ENCODE results near the gene HNRNPLL.

DNA sequence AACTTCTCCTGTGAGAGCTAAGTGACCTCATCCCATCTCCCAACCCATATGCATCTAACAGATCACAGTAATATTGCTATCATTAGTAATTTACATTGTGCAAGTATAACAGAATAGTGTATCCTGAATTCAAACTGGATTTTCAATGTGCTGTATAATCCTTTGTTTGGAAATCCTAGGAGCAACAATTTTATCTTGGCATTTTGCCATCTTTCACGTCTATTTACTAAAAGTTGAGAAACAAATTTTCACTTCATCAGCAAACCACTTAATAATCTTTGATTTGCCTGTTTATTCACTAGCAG lies 3.8 kb downstream of the HNRNPLL start:
- TF ChIP-seq ZNF274 (IDR thresholded peaks at IDR 0.05; ENCODE audit: low read depth, low read length) = no peak
- no peak for TF ChIP-seq SUZ12 (IDR thresholded peaks at IDR 0.05; ENCODE audit: extremely low read depth, insufficient read depth, insufficient read length)
- no peak for TF ChIP-seq YY1 (IDR thresholded peaks at IDR 0.05; ENCODE audit: insufficient read depth, insufficient read length)
